ENCODE results near the gene RDX. TPM values are rescaled to one million over a fixed set of nuclear protein-coding genes. Genes with fewer than 3 reads are reported as not detected.
A peak's percentile ranks its signal among the peaks of the same experiment; 100 is the strongest.

The RDX gene
- total RNA-seq, 1 experiment from 2014 or later = 86.6 TPM

GRCh38 chr11:110337570-110338193, 41.3 kb upstream of the RDX start:
- H3K36me3 Mint-ChIP-seq (ENCODE audit: insufficient read depth in 1 of 3, low read depth in 3 of 3) = no peaks in the 10 kb centered on the region
- Histone ChIP-seq H2AK5ac (ENCODE audit: insufficient read length, low read length) (no peak overlapping the region), H3K9me3 (ENCODE audit: control insufficient read depth, low read depth, low read length) (no peaks in the 10 kb centered on the region), H3K9ac (ENCODE audit: extremely low read depth, insufficient read length, low read length) (no peak overlapping the region), H4K20me1 (ENCODE audit: control insufficient read depth, insufficient read depth, insufficient read length) (no peaks in the 10 kb centered on the region), H3K23me2 (ENCODE audit: insufficient read length, low read depth, low read length, poor library complexity, severe bottlenecking) (no peaks in the 10 kb centered on the region), H4K5ac (ENCODE audit: insufficient read length, low read depth, low read length) (no peak overlapping the region), H3K56ac (ENCODE audit: insufficient read length, low read depth, low read length) (no peak overlapping the region), H2BK15ac (ENCODE audit: low read depth, low read length) (no peak overlapping the region), H2BK120ac (ENCODE audit: low read depth, low read length, poor library complexity, severe bottlenecking) (no peak overlapping the region), H3K4ac (ENCODE audit: low read depth, low read length) (no peak overlapping the region), H2AFZ (ENCODE audit: low read length) (no peak overlapping the region), H3K79me1 (ENCODE audit: insufficient read depth, low read depth, low read length, poor library complexity, severe bottlenecking) (no peaks in the 10 kb centered on the region), H4K8ac (replicated peaks; ENCODE audit: insufficient read length, low read depth, low read length) (no peak overlapping the region), H3K27me3 (ENCODE audit: insufficient read depth, low read length) (no peaks in the 10 kb centered on the region), H3K18ac (ENCODE audit: insufficient read length, low read depth, low read length) (no peak overlapping the region), H3K27ac (ENCODE audit: insufficient read length, low read depth, low read length) (no peak overlapping the region), H3K79me2 (ENCODE audit: insufficient read depth, low read length) (no peaks in the 10 kb centered on the region), H4K91ac (ENCODE audit: insufficient read length, low read depth, low read length) (no peak overlapping the region), H3K14ac (ENCODE audit: insufficient read depth, low read length) (no peak overlapping the region), H3K4me1 (ENCODE audit: insufficient read depth, low read length) (0 out of 2 replicates have a peak, but pooled peaks cover 4% of the 10 kb centered on the region), H3T11ph (ENCODE audit: low read length) (no peak overlapping the region), H2BK5ac (ENCODE audit: insufficient read length, low read length) (no peak overlapping the region), H3K23ac (ENCODE audit: insufficient read length, low read depth, low read length) (no peak overlapping the region), H3K4me2 (ENCODE audit: insufficient read depth, insufficient read length, low read length) (no peak overlapping the region), H2BK12ac (ENCODE audit: insufficient read length, low read depth, low read length) (no peak overlapping the region), H2BK20ac (ENCODE audit: low read depth, low read length, poor library complexity, severe bottlenecking) (no peak overlapping the region)
- peaks cover 0 to 6% of the 10 kb centered on the region in 2 experiments; a peak in 4 of 5 replicates for H3K9me3 Mint-ChIP-seq
- no peaks in the 10 kb centered on the region for H3K27me3 Mint-ChIP-seq (ENCODE audit: low read depth)
- DNase-seq = peak; percentile 63
- H3K4me1 Mint-ChIP-seq = peaks cover 8 to 18% of the 10 kb centered on the region in 2 experiments
- H3K4me3 Mint-ChIP-seq = no peak overlapping the region
- no peak for TF ChIP-seq CTCF (conservative IDR thresholded peaks at IDR 0.05)
- H3K27ac Mint-ChIP-seq = peak overlapping the region in 2 of 3 experiments; percentile 53 to 67; a peak in 3 of 7 replicates
- no CpG with 5 or more reads among the region's 4 CpGs for WGBS (ENCODE audit: extremely low coverage, insufficient read length, low lambda C conversion rate)

Data from H9 (cell line).